T-helper 22 cell (primary cell): Measurements from ENCODE around the gene RGS19.
A peak's percentile ranks its signal among the peaks of the same experiment; 100 is the strongest.

Experiments used
- DNase-seq: peaks from one replicate; pipeline ENCODE4 v3.0.0-alpha.2; 2020; ENCODE audit warnings: low read depth

The RGS19 gene

GRCh38 chr20:64064145-64064698 lies 15.1 kb downstream of the RGS19 start:
- no peak for DNase-seq

GRCh38 chr20:64063389-64064144 lies 15.8 kb downstream of the RGS19 start:
- DNase-seq, result no peak

DNA sequence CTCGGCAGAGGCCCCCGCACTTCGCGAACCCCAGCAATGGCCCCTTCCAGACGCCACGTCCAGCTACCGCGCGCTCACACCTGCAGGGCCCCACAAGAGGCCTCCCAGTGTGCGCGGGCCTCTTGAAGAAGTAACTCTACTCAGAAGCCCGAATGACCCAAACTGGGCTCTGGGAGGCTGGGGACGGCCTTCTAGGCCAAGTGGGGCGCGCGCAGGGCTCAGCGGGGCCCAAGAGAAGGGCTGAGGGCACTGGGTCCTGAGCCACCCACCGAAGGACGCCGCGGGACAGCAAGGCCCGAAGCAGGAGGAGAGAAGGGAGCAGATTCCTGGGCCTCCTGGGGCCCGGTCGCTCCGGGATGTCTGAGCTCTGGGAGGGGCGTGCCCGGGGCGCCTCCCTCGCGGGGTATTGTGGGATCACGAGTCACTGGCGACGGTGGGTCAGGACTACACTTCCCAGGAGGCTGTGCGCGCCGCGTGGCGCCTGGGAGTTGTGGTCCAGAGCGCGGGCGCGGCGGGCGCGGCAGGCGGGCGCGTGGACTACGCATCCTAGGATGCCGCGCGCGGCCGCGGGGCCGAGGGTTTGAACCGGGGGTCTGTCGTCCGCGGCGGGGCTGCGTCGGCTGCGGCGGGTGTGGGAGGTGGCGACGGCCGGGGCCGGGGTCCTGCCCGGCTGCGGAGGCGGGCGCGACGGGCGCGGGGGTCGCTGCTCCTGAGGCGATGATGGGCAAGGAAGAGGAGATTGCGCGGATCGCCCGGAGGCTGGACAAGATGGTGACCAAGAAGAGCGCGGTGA lies 16.5 kb downstream of the RGS19 start, which contains the start of gene TCEA2:
Gene TCEA2, plus strand, starts transcription at position 603 of the 793 bp plus-strand sequence. Its CDS starts 115 bp downstream, at position 718.
- peak; percentile 82 for DNase-seq

GRCh38 chr20:64062276-64062595 lies 17.1 kb downstream of the RGS19 start:
- DNase-seq, result no peak

DNA sequence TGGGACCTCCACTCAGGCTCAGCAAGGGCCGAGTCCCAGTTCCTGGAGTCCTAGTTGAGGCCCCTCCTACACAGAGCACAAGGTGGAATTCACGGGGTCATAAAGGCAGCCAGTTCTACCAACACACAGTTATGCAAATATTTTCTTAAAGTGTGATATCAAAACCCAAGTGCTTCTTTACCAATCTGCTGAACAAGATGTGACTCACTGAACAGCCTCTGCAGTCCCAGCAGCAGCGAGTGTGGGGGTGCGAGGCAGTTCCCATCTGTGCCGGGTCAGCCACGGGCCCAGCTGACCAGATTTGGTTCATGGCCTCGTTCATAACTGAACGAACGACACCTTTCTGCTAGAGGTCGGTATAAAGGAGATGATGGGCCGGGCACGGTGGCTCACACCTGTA lies 20.8 kb downstream of the RGS19 start:
- DNase-seq, result no peak

DNA sequence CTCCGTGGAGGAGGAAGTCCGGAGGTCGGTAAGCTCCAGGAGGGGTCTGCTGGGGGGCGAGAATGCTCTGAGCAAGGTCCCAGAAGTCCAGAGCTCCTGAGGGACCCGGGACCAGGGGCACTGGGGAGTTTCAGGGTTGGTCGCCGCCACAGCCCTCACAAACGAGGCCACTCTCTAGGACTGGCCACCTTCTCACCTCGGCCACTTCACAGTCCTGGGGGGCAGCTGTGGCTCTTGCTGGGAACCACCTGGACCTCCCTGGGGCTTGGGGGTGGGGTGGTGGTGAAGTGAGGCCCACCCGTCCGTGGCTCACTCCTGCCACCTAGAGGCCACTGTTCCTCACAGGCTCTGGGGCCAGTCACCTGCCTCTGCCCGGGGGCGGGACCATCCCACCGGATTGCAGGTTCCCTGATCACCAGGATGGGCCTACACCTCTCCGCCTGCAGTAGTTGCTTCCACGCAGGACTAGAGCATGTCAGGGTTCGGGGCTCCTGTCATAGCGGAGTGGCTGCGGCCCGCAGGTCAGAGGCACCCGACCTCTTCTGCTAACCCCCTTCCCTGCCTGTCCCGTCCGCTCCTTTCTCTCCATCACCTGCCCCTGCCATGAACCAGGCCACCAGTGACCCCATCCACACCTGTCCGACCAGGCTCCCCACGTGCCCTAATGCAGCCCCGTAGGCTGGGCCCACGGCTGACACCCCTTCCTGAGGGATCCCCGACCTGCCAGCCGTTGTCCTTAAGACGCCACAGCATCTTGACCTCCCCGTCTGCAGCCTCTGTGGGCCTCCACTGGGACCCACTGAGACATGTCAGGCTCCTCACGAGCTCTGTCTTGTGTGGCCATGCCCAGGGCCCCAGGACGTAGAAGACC lies 21.5 kb downstream of the RGS19 start:
- peak; percentile 43 for DNase-seq

DNA sequence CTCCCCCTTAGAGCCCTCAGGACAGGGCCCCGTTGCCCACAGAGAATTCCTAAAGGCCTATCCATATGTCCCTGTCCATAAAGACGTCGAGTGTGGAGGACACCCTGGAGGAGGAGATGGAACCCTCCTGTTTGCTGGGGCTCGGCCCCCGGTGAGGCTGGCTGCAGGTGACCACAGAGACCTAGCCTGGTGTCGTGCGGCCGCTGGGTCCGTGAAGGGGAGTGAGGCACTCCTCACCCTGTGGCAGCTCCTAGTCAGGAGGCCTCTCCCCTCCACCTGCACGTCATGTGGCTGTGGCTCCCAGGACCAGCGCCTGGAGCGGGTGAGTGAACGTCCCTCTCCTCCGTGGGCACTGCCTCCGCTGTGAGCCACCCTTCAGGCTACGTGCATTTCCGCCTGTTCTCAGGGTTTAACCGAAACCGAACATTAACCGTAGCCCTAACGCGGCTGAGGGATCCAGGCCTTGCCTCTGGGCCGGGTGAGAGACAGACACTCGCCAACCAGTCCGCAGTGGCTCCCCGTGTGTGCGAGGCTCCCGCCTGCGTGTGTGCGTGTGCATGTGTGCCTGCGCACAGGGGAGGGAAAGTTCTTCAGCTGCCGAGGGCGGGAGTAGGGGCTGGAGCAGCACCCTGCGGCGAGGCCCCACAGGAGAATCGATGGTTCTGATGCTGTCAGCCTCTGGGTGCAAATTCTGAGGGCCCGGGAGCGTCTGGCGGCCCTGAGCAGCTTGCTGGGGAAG lies 22.3 kb downstream of the RGS19 start:
- no peak for DNase-seq

GRCh38 chr20:64056639-64056888 lies 22.8 kb downstream of the RGS19 start:
- no peak for DNase-seq

DNA sequence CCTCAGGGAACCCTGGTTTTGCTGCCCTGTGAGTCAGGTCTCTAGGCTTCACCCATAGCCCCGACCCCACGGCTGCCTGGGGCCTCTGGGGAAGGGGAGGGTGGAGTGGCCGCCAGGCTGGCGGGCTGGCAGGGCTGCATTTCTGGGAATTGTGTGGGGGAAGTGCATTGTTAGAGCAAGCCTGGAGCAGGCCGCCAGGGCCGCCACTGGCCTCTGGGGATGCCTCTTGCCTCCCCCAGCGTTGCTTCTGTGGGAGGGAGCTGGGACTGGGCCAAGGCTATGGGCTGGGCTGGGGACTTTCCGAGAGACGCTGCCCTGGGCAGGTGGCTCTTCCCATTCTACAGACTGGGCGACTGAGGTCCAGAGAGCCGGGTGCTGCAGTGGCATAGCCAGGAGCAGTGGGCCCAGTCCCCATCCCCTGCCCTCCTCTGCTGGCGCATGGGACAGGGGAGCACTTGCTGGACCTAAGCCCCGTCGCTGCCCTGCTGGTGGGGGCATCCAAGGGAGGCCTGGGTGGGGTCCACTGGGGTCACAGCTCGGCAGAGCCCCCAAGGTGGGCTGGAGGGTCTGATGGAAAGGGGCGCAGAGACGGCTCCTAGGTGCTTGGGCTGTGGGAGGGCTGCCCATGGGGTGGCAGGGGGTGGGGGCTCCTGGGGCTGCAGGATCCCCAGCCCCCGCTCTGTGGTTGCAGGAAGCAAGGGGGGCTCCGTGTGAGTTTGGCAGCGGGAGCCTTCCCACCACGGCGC lies 23.3 kb downstream of the RGS19 start:
- DNase-seq, result no peak

DNA sequence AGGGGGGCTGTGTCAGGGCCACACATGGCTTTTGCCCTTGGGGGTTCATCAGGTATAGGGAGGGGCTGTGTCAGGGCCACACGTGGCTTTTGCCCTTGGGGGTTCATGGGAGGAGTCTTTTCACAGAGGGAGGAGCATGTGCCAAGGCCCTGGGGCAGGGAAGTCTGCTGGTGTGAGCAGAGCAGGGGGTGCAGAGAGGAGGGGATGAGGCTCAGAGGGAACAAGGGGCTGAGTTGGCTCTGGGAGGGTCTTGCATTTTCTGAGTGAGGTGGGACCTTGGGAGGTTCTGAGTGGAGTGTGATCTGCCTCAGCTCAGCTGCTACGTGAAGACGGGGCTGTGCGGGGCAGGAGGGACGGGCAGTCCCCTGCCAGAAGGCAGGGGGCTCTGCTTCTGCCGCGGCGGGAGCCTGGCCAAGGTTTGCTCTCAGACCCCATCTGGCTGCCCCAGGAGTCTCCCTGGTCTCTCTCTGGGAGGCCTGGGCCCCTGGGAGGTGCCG lies 23.9 kb downstream of the RGS19 start:
- DNase-seq, result no peak

GRCh38 chr20:64053841-64054661 lies 25.3 kb downstream of the RGS19 start:
- no peak for DNase-seq

GRCh38 chr20:64052987-64053840 lies 26.1 kb downstream of the RGS19 start:
- DNase-seq, result no peak

DNA sequence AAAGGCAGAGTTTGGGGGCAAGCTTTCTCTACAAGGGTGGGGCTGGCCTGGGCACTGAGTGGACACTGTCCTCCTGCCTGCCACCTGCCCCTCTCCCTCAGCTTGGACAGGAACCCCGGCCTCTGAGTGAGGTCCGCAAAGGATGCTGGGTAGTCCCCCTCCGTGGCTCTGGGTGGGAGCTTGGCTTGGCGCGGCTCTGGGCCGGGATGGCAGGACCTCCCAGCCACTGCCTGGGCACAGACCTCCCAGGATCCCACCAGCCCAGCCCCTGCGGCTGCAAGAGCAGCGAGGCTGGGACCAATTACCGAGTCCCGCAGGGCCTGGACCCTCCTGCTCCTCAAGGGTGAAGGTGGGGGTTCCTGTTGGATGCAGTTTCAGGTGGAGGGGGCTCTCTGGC lies 27.0 kb downstream of the RGS19 start:
- DNase-seq, result no peak

DNA sequence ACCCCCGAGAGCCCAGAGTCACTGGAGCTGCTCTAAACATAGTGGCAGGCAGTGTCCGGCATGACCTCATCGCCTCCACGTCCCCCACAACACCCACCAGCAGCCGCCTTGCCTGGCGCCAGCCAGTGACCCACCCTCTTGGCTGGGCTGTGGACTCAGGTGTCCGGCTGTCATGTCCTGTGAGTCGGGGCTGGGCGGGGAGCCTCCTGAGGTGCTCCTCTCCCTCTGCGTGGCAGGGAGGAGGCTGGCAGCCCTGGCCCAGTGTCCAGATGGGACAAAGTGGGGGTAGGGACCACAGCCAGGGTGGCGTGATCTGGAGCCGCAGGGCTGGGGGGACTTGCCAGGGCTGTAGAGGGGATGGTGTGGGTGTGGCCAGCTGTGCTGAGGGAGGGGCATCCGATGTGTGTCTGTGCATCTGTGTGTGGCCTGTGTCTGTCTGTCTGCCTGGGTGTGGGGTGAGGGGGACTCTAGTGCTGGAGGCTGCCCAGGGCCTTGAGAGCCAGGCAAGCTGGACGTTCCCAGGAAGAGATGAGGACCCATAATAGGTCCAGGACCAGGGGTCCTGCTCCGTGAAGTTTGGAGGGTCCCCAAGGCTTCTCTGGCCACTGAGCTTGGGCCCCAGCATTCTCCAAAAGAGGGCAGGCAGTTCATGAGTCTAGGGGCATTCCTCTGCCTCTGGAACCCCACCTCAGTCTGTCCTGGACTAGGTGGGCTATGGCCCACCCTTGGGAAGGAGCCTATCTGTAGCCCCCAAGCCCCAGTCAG lies 27.6 kb downstream of the RGS19 start:
- DNase-seq, result no peak

GRCh38 chr20:64051033-64051452 lies 28.3 kb downstream of the RGS19 start:
- no peak for DNase-seq

DNA sequence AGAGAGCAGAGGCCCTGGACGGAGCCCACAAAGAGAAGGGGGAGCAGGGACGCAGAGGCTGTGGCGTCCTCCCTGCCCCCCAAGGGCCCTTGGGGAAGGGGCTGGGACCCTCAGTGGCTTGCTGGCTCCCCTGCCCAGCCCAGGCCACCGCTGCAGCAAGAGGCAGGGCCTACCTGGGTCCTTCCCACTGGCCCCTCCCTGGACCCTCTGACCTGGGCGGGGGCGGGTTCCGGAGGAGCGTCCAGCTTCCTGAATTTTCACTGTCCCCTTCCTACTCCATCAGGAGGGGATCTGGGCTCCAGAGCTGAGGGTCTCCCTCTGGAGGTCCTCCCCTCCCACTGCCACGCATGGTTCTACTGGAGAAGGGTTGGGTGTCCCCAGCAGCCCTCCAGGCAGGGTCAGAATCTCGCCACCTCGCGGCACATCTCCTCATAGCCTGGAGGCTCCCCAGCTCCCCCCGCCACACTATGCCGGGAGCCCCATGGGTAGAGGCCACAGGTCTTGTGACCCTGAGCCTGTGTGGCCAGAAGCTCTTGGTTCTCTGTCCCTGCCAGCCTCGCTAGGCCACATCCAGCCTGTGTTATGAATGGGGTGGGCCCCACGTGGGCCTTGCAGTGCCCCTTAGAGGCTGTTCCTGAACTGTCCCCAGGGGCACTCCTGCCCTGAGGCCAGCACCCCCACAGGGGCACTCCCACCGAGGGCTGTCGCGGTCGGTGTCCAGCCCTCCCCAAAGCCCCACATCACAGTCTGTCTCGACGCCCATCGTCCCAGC lies 28.9 kb downstream of the RGS19 start:
- DNase-seq, result no peak

GRCh38 chr20:64049878-64050260 lies 29.4 kb downstream of the RGS19 start:
- no peak for DNase-seq
